MG63 (cell line): ENCODE measurements around the gene GAL. TPM values are rescaled to one million over a fixed set of nuclear protein-coding genes. Genes with fewer than 3 reads are reported as not detected.
A peak's percentile ranks its signal among the peaks of the same experiment; 100 is the strongest.
"Not testable (repeated sequence)": the region's sequence is repeated elsewhere in the genome, so short reads cannot be mapped to it uniquely, and the experiment has no call there.

Source experiments
- DNase-seq: peaks from one replicate; pipeline ENCODE4 v3.0.0-alpha.2; 2020
- H3K27me3 ChIP-seq: fragments of 250-450 bp; sonication (Bioruptor Pico); 2 replicates; pipeline ENCODE4 v1.5.1; 2020; ENCODE audit warnings: mild to moderate bottlenecking, moderate library complexity
- H3K36me3 ChIP-seq: fragments of 250-450 bp; sonication (Bioruptor Pico); 2 replicates; pipeline ENCODE4 v1.5.1; 2020; ENCODE audit warnings: mild to moderate bottlenecking, moderate library complexity
- H3K4me3 ChIP-seq: fragments of 250-450 bp; sonication (Bioruptor Pico); 2 replicates; pipeline ENCODE4 v1.5.1; 2020; ENCODE audit warnings: mild to moderate bottlenecking, moderate library complexity
- H3K9me3 ChIP-seq: fragments of 250-450 bp; sonication (Bioruptor Pico); 2 replicates; pipeline ENCODE4 v1.5.1; 2020; ENCODE audit warnings: mild to moderate bottlenecking, moderate library complexity
- total RNA-seq: library from RNA; depleted of rRNA; stranded (reverse); fragments of >200 nt; shearing (Covaris generic); gene quantifications from 2 replicates; pipeline ENCODE4 v1.2.3, GENCODE V29; 2014; ENCODE audit warnings: low replicate concordance; rRNA removed

GAL gene
- total RNA-seq, result 4.8 TPM in 1 of 2 replicates, not detected in the other

- DNase-seq, result no peak
- H3K9me3 ChIP-seq, result no peaks in the 10 kb centered on the region
- peaks cover 8% of the 10 kb centered on the region for H3K27me3 ChIP-seq
- peak within 1 kb of the TSS; percentile 30 for H3K4me3 ChIP-seq
- H3K36me3 ChIP-seq, result no peaks in the 10 kb centered on the region
Observed at GRCh38 chr11:68684385-68685356, at the start of gene GAL. TSS of gene GAL (plus strand) at chr11:68684544. CDS start at chr11:68684924, 380 bp downstream.

- not testable (repeated sequence) for H3K27me3 ChIP-seq, DNase-seq, H3K9me3 ChIP-seq, H3K4me3 ChIP-seq, H3K36me3 ChIP-seq
Observed at GRCh38 chr11:68634606-68635005, 49.7 kb upstream of the GAL start.

DNA sequence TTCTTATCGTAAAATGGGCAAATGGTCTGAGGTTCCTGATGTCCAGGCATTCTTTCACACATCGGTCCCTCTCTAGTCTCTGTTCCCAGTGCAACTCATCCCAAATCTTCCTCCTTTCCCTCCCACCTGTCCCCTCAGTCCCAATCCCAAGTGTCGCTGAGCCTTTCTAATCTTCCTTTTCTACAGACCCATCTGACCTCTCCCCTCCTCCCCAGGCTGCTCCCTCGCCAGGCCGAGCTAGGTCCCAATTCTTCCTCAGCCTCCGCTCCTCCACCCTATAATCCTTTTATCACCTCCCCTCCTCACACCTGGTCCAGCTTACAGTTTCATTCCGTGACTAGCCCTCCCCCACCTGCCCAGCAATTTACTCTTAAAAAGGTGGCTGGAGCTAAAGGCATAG lies 49.2 kb upstream of the GAL start:
- H3K4me3 ChIP-seq, H3K9me3 ChIP-seq, H3K27me3 ChIP-seq, DNase-seq, H3K36me3 ChIP-seq: not testable (repeated sequence)

DNA sequence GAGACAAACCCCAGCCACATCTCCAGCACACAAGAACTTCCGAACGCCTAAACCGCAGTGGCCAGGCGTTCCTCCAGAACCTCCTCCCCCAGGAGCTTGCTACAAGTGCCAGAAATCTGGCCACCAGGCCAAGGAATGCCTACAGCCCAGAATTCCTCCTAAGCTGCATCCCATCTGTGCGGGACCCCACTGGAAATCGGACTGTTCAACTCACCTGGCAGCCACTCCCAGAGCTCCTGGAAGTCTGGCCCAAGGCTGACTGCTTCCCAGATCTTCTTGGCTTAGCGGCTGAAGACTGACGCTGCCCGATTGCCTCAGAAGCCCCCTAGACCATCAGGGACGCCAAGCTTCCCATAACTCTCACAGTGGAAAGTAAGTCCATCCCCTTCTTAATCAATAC lies 48.5 kb upstream of the GAL start:
- not testable (repeated sequence) for DNase-seq, H3K4me3 ChIP-seq, H3K9me3 ChIP-seq, H3K27me3 ChIP-seq, H3K36me3 ChIP-seq

- not testable (repeated sequence) for H3K4me3 ChIP-seq, H3K36me3 ChIP-seq, H3K27me3 ChIP-seq, H3K9me3 ChIP-seq, DNase-seq
Observed at GRCh38 chr11:68639322-68639721, 45.0 kb upstream of the GAL start.

DNA sequence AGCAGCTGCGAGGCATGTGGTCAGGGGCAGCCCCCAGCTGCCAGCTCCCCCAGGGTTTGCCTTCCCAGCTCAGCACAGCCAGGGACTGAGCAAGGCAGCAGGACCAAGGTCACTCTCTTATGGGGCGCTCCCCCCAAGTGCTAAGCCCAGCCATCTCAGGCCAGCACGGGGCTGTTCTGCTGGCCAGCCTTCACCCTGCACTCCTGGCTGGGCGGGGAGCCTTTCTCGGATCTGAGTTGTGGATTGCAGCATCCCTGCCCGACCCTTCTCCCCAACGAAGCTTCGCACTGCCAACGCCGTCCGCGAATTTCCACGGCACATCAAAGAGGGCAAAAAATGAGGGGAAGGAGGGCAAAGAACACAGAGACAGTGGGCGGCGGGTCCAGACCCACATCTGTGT lies 42.5 kb upstream of the GAL start:
- H3K9me3 ChIP-seq, result peaks cover 8% of the 10 kb centered on the region
- peaks cover 4% of the 10 kb centered on the region; the same call in 1 of the 2 replicates for H3K27me3 ChIP-seq
- H3K4me3 ChIP-seq, result no peak overlapping the region
- H3K36me3 ChIP-seq, result no peaks in the 10 kb centered on the region
- no peak for DNase-seq

DNA sequence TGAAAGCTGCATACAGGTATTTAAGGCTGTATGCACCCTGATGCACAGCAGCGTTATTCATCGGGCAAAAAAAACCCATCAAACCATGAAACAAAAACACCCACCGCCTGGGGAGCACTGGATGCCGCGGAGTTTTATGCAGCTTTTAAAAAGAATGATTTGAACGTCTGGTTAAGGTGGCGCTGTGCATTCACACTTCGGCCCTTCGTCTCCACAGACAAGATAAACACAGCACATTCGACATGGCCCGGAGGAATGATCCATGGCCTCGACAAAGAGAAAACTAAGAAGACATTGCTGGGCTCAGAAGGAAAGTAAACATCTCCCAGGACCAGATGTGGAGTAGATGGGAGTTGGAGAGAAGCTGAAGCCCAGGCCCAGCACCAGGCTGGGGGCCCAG lies 40.8 kb upstream of the GAL start:
- no peak for DNase-seq
- H3K4me3 ChIP-seq, result no peak overlapping the region
- peaks cover 4% of the 10 kb centered on the region; the same call in 1 of the 2 replicates for H3K27me3 ChIP-seq
- no peaks in the 10 kb centered on the region for H3K36me3 ChIP-seq
- peaks cover 11% of the 10 kb centered on the region for H3K9me3 ChIP-seq

- Histone ChIP-seq H3K36me3 (no peaks in the 10 kb centered on the region), H3K4me3 (no peak overlapping the region), H3K27me3 (peaks cover 8% of the 10 kb centered on the region; the same call in 1 of the 2 replicates), H3K9me3 (peaks cover 11% of the 10 kb centered on the region)
- DNase-seq, result no peak
Observed at GRCh38 chr11:68646832-68647231, 37.5 kb upstream of the GAL start.

DNA sequence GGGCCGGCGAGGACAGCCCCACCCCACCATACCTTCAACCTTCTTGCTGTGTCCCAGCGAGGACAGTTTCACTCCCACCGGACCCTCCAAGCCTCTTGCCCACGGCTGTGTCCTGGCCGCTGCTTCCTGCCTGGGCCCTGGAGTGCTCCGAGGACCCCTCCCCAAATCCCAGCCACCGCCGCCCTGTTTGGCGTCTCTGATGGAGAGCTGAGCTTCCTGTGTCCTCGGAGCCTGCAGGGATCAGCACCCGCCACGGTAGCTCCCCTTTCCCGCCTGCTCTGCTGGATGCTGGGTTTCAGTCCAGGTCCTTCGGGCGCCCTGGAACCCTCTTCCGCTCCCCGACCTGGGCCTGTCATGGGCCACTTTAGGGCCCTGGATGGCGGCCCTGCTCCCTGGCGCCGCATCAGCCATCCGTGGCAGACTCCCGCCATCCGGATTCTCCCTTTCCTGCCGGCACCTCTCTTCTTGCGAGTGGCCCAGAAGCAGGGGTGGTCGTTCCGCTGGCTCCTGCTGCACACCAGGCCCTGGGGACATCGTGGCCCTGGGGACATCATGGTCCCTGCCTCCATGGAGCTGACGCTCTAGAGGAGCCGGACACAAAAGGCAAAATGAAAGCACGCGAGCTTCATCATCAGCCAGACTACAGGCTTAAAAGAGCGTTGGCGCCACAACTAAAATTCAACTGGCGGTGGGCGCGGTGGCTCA lies 34.3 kb upstream of the GAL start:
- DNase-seq, result no peak
- H3K36me3 ChIP-seq, result no peaks in the 10 kb centered on the region
- peaks cover 8% of the 10 kb centered on the region; the same call in 1 of the 2 replicates for H3K27me3 ChIP-seq
- no peak overlapping the region for H3K4me3 ChIP-seq
- H3K9me3 ChIP-seq, result peaks cover 11% of the 10 kb centered on the region

- Histone ChIP-seq H3K27me3 (peaks cover 8% of the 10 kb centered on the region; the same call in 1 of the 2 replicates), H3K9me3 (peaks cover 11% of the 10 kb centered on the region), H3K4me3 (no peak overlapping the region), H3K36me3 (no peaks in the 10 kb centered on the region)
- no peak for DNase-seq
Observed at GRCh38 chr11:68650801-68651200, 33.5 kb upstream of the GAL start.

GRCh38 chr11:68651208-68651984 lies 32.9 kb upstream of the GAL start:
- H3K36me3 ChIP-seq, result no peaks in the 10 kb centered on the region
- peaks cover 7% of the 10 kb centered on the region; the same call in 1 of the 2 replicates for H3K27me3 ChIP-seq
- H3K9me3 ChIP-seq, result peaks cover 8% of the 10 kb centered on the region
- no peak for DNase-seq
- no peak overlapping the region for H3K4me3 ChIP-seq

- Histone ChIP-seq H3K4me3 (no peak overlapping the region), H3K9me3 (peaks cover 1% of the 10 kb centered on the region; the same call in 1 of the 2 replicates), H3K27me3 (peaks cover 3% of the 10 kb centered on the region; the same call in 1 of the 2 replicates), H3K36me3 (no peaks in the 10 kb centered on the region)
- no peak for DNase-seq
Observed at GRCh38 chr11:68651985-68652682, 32.2 kb upstream of the GAL start.

DNA sequence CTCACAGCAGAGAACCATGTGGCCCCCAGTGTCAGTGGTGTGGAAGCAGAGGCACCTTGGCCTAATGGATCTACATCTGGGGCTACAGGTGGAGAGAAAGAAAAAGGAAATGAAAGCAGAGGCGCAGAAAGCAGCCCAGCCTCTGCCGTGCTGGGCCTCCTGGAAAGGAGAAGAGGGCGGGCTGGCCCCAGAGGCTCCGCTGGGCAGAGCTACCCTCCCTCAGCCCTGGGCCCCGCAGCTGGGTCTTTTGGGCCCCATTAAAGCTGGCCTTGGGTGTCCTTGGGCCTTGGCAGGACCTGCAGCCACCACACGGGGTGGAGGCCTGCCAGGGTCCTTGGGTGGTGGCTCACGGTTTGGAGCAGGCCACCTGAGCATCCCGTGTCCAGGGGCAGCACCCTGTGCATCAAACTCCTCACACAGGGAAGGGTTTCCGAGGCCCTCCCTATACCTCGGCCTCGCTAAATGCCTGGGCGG lies 31.6 kb upstream of the GAL start:
- H3K27me3 ChIP-seq, result peaks cover 3% of the 10 kb centered on the region; the same call in 1 of the 2 replicates
- H3K9me3 ChIP-seq, result no peaks in the 10 kb centered on the region

GRCh38 chr11:68653486-68654430 lies 30.6 kb upstream of the GAL start:
- Histone ChIP-seq H3K9me3 (no peaks in the 10 kb centered on the region), H3K27me3 (peaks cover 3% of the 10 kb centered on the region; the same call in 1 of the 2 replicates), H3K36me3 (no peaks in the 10 kb centered on the region), H3K4me3 (no peak overlapping the region)
- DNase-seq, result no peak

More for the DNA sequence above, 31.6 kb upstream of the GAL start:
- H3K4me3 ChIP-seq, result no peak overlapping the region
- H3K36me3 ChIP-seq, result no peaks in the 10 kb centered on the region
- DNase-seq, result no peak

- Histone ChIP-seq H3K36me3 (no peaks in the 10 kb centered on the region), H3K4me3 (no peak overlapping the region), H3K27me3 (no peaks in the 10 kb centered on the region), H3K9me3 (no peaks in the 10 kb centered on the region)
- no peak for DNase-seq
Observed at GRCh38 chr11:68654978-68655377, 29.4 kb upstream of the GAL start.
